ENCODE data around the gene CFAP45. TPM values are rescaled to one million over a fixed set of nuclear protein-coding genes. Genes with fewer than 3 reads are reported as not detected.
A peak's percentile ranks its signal among the peaks of the same experiment; 100 is the strongest.

CFAP45 gene
- polyA plus RNA-seq, 5 donors = 1.8 to 12.7 (median 8.2) TPM

GRCh38 chr1:159937054-159937750 lies 37.2 kb upstream of the CFAP45 start:
- no peak for DNase-seq

DNA sequence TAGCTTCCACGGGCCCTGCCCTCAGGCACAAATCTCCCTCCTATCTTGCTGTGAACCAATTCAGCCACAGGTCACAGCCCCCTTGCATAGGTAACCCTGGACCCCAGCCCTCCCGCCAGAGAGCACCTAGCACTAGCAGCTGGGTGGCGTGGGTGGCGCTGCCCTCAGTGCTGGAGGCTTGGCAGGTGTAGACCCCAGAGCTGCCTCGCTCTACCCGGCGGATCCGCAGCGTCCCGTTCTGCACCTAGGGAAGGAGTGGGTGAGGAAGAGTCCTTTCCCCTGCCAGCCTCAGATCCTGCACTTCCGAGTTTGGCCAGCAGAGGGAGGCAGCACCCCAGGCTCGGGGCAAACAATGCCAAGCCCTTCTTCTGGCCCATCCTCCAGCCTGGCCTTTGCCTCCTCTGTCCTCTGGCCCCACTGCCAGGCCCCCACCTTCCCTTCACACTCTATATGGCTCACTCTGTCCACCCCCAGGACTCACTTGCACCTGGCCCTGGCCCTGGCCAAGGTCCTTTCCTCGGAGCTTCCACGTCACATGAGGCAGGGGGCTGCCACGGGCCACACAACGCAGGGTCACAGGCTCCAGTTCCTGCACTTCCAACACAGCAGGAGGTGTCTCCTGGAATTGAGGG lies 36.4 kb upstream of the CFAP45 start:
- DNase-seq = peak in 1 of 2 donors; percentile 51

DNA sequence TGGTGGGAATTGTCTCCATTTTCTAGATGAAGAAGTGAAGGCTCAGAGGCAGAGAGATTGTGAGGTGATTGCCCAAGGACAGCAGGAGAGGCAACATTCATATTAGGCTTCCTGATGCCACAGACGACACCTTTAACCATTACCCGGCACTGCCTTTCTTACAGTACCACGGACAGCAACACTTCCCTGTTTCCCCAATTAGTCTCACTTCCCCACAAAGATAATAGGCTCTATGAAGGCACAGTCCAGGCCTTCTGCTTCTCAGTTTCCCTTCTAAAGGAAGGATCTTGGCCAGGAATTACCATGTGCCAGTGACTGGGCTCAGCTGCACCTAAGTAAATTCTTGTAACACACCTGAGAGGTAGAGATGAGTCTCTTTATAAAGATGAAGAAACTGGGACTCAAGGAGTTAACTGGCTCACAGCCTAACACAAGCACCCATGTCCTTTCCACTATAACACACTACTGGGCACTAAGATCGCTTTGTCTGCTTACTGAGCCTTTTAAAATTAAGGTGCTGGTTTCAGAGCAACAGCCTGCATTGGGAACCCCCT lies 35.8 kb upstream of the CFAP45 start:
- DNase-seq = no peak

DNA sequence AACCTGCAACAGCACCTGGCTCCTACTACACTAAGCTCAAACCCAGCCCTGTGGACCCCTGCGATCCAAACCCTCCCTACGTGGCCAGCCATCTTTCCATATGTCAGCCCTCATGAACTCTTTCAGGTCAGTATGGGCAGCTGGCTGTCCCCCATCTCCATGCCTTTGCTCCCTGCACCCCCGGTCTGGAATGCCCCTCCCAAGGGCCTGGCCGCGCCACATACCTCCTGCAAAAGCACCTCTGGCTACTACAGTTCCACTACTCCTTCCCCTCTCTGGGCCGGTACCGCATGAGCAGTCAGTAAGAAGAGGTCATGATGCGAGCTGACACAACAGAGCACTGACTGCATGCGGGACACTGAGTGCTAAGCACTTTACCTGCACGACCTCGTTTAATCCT lies 35.3 kb upstream of the CFAP45 start:
- no peak for DNase-seq

GRCh38 chr1:159934136-159935039 lies 34.4 kb upstream of the CFAP45 start:
- no peak for DNase-seq

GRCh38 chr1:159933347-159933746 lies 33.4 kb upstream of the CFAP45 start:
- no peak for DNase-seq

DNA sequence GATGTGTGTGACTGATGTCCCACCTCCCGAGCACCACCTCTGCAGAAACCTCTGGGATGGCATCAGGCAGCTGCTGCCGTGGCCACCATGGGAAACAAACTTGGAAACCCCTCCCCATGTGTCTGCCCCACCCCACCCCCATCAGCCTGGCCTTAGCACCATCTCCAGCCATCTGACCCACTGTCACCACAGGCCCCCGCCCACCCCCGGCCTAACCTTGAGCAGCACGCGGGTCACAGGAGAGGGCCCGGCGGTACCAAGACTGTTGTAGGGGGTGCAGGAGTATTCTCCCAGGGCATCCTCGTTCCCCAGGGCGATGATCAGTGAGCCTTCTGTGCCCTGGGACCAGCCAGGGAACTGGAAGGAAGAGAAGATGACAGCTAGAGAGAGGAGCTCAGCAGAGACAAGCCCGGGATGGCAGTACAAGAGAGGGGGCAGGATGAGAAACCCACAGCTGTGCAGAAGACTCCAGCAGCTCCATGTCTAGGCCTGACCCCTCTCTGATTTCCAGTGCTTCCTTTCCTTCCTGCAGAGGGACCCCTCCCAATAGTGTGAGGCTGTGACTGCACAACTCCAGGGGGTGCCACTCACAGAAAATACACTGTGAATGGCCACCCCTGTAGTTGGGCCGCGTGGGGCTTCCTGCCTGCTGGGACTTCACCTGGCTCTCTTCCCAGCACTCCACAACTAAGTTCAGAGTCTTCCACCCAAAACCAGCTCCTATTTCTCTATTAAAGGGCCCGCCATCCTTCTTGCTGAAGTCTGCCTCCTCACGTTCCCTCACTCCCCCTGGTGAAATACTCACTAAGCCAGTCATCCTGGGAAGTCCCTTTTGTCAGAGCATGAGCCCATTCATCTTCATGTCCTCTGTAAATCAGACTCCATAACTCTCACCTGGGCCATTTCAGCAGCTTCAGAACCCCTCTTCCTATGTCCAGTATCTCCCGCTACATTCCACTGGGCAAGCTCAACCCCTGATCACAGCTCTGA lies 32.6 kb upstream of the CFAP45 start:
- DNase-seq = no peak

GRCh38 chr1:159931795-159932173 lies 31.8 kb upstream of the CFAP45 start:
- DNase-seq = no peak

DNA sequence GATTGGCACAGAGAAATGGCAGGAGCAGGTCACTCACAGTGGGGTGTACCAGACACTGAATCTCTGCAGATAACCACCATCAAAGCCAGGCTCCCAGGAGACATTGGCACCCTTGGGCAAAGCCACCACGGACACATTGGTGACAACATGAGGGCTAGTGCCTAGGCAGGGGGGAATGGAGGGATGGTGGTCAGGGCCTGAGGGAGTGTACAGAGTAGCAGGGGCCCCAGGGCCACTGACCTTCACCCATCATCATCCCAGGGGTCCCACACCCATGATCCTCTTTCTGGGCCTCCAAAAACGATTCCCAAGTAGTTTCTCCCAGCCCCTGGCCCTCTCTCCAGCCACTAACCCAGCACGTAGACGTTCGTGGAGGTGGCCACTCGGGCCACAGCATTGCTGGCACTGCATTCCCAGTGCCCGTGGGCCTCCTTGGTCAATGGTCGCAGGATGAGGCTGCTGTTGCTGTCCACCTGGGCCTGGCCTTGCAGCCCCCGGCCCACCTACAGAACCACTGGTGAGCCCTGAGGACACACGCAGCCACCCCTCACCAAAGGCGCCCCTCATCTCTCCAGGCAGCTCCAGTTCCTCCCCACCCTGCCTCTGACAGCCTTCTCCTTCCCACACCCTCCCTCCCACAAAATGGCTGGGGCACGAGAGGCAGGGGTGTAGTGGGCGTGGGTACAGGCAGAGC lies 31.3 kb upstream of the CFAP45 start:
- DNase-seq = no peak

DNA sequence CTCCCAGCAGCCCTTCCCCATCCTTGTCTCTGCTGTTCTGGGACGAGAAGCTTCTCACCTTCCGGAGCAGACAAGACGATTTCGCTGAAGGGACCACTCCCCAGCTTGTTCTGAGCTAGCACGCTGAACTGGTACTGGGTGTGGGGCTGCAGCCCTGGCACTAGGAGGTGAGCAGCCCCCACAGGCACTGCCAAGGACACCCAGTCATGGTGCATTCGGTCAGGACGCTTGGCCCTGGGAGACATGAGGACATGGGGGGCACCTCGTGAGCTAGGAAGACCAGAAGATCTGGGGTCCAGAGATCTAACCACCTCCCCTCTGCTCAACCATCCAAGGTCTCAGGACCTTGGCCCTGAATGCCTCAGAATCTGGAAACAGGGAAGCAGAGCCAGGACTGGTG lies 30.7 kb upstream of the CFAP45 start:
- DNase-seq = no peak

- no peak for DNase-seq
These were observed 30.3 kb upstream of the CFAP45 start for GRCh38 chr1:159930216-159930615.

DNA sequence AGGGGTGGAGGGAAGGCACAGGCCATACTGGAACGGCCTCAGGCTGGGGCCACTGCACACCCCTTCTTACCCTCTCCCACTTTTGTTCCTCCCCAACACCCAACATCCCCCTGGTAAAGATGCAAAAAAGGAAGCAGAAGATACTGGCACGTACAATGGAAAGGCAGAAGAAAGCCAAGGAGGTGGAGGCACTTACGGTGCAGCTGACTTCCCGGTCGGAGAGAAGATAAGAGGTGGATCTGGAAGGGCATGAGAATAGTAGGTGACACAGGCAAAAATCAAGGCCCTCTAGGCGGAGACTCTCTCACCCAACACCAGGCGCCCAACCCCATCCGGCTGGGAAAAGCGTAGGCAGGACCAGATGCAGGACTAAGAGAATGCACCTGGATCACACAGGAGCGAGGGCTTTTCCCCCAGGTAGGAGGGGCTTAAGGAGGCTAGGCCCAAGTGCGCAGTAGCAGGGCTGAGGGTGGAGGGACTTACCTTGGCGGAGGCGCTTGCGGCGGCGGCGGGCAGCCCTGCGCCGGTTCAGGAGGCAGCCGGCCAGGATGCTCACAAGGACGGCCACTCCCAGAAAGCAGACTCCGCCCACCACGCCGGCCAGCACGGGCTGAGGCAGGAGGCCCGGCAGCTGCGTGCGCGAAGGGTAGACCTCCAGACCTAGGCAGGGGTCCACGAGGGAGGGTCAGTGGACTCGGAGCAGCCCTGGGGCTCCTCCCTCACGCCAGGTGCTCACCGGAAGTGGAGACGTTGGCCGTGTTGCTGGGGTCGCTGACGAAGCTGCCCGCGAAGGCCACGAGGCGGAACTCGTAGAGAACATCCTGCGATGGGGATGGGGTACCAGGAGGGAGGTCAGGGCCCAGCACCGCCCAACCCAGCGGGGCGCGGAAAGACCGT lies 29.4 kb upstream of the CFAP45 start:
- DNase-seq = no peak

DNA sequence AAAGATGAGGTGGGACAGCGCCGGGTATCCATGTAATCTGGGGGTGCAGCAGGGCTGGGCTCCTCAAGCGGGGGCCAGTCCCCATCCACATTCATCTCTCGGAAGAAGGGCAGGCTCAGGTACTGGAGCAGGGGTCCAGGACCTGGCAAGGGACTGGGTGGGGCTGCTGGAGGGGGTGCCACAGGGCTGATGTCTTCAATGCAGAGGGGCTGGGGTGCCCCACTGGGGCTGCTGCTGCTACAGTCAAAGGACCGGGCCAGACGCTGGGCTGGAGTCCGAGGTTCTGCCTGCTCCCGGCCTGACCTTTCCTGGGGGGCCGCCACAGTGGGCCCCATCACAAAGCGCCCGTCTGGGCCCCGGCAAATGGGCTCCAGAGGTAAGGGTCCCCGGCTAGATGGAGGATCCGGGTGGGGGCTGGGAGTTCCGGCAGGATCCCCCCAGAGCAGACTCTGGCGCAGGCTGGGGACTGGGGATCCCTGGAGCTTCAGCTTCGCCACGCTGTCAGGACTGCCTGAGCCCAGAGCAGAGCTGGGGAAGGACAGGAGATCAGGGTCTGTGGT lies 28.6 kb upstream of the CFAP45 start:
- DNase-seq = no peak

- no peak for DNase-seq
These were observed 28.0 kb upstream of the CFAP45 start for GRCh38 chr1:159927849-159928431.

DNA sequence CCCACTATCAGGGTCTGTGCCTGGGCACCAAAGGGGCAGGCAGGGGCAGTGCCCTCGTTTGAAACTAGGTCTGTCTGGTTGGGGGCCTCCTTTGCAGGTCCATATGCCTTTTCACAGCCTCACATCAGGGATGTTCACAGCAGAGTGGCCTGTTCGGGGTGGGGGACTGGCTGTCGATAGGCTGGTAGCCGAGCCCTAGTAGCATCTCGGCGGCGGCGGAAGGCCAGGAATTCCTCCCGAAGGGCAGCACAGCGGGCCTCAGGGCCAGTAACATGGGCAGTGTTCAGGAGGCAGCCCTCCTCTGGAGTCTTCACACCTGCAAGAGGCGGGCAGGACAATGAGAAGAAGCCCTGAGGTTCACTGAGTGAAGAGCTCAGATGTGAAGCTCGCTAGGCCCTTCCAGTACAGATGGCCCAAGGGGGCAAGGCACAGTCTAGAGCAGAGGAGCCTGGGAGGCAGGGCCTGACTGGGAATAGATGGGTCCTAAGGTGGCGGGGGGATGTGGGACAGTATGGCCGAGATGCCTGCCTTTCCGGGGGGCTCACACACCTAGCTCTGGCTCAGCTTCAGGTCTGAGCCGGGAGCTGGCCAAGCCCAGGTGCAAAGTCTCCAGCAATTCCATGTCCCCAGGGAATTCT lies 27.4 kb upstream of the CFAP45 start:
- DNase-seq = no peak

GRCh38 chr1:159925719-159926078 lies 25.7 kb upstream of the CFAP45 start:
- no peak for DNase-seq

DNA sequence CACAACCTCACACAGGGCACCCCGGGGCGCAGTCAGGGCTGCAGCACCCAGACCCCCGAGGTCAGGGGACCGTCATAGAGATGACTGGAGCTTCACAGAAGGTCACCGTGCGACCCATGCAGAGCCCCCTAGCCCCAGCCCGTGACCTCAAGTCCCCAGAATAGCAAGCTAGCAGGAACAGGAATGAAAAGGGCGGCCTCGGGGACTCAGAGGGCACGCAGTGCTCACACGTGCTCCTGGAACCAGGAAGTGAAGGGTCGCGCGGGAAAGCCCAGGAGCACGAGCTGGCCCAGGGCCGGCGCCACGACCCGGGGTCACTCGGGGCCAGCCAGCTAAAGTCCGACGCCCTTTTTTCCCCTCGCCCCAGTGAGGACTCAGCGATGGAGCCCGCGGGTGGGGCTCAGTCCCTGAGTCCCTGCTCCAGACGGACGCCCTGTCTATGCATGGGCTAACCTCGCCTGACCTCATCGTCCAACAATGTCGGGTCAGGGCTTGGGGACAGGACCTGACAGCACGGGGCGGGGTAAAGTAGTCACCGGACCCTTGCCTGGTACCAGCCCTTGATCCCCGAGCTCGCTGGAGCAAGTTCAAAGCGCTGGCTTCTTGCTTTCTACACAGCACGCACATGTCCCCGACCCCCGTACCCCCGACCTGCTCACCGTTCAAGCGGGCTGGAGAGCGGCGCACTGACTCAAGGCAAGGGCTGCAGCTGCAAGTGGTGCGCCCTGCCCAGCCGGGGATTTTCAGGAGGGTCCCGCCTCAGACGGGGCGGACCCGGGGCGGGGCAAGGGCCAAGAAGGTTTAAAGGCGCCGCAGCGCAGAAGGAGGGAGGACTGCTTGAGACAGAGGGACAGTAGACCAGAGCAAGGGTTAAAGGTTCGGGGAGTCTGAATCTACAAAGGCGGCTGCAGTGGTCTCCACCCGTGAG lies 25.1 kb upstream of the CFAP45 start, which contains the start of gene TAGLN2:
Gene TAGLN2 (minus strand): TSS at position 717 of the 928 bp plus-strand sequence. CDS start 4,998 bp downstream, outside the sequence.
- peak; percentile 90 to 91 for DNase-seq
